GM18519 (cell line): Measurements from ENCODE around the gene TWIST2.

Experiments
- ATAC-seq: cut with Tn5 transposase; IDR thresholded peaks from one replicate; pipeline ENCODE4 v1.9.1; 2021; ENCODE audit warnings: mild to moderate bottlenecking, moderate library complexity; ENCODE audit not compliant: unreplicated experiment, low FRiP score

The TWIST2 gene

GRCh38 chr2:238855891-238856580, 8.2 kb downstream of the TWIST2 start:
- ATAC-seq = no peak

GRCh38 chr2:238856713-238857567, 9.1 kb downstream of the TWIST2 start:
- no peak for ATAC-seq

DNA sequence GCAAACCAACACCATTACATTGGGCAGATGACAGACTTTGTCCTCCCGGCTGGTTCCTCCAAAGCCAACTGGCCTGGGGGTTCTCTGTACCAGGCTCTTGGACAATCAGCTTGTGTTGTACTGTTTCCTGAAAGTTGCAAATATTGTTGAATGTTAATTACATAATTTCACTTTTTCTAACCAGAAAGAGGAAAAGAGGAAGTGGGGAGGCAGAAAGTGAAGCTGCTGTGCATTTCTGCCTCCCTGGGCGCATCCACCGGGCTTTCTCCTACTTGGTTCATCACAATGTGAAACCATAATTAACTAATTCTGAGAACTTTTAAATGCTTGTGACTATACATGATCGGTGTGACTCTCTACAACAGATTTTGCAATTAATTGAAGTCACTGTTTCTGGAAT, 10.1 kb downstream of the TWIST2 start:
- ATAC-seq = no peak

- no peak for ATAC-seq
These were observed 11.9 kb downstream of the TWIST2 start for GRCh38 chr2:238859636-238860347.

GRCh38 chr2:238861013-238861730, 13.3 kb downstream of the TWIST2 start:
- ATAC-seq = no peak

DNA sequence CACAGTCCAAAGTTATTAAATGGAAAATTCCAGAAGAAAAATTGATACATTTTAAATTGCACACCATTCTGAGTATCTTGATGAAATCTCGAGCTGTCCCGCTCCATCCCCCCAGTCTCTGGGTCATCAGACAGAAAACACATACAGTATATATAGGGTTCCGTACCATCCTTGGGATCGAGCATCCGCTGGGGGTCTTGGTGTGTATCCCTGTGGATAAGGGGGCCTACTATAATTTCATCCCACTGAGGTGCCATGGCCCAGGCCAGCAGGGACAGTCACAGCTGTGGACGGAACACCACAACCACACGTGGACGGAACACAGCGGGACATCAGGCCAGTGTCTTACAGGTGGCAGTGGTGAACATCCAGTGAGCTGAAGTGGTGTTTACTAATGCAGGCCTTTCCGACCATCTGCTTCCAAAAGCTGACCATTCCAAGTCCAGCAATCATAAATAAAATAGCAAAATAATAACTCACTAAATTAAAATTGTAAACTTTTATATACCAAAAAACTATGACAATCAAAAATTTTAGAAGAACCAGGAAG, 14.0 kb downstream of the TWIST2 start:
- ATAC-seq = no peak

DNA sequence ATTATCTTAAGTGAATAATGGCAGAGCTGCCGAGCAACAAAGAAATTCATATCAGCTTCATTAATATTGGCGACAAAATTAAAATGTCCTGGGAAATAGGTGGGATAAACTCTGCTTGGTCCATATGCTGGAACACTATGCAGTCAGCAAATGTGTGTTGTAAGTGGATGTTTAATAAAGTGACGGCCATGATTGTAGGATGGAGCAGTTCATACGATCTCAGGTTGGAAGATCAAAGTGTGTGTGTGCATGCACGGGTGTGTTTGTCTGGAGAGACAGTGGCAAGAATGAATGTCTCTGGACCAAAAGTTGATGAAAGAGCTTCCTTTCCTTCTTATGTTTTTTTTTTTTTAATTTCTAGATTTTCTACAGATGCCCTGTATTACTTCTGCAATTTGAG, 14.8 kb downstream of the TWIST2 start:
- ATAC-seq = no peak

- ATAC-seq = no peak
These were observed 15.3 kb downstream of the TWIST2 start for GRCh38 chr2:238863231-238863630.

DNA sequence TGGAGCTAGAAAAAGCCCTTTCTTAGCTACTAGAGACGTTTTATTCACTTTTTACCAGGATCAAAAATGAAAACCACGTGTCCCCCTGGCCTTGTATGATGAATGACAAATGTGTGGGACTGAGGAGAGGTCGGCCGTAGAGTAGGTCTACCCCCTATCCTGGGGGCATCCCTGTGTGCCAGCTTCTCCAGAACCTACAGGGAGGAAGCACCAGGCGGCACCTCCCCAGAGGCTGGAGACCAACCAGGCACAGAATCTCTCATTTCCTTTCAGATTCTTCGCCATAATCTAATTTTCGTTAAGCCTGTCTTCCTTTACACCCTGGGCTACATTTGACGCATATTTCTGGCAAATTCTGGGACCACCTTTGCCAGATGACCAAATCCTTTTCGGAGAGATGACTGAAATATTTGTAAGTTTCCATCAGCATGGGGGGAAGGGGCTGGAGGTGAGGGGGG, 15.9 kb downstream of the TWIST2 start:
- ATAC-seq = no peak

- no peak for ATAC-seq
These were observed 16.5 kb downstream of the TWIST2 start for GRCh38 chr2:238864207-238865014.

DNA sequence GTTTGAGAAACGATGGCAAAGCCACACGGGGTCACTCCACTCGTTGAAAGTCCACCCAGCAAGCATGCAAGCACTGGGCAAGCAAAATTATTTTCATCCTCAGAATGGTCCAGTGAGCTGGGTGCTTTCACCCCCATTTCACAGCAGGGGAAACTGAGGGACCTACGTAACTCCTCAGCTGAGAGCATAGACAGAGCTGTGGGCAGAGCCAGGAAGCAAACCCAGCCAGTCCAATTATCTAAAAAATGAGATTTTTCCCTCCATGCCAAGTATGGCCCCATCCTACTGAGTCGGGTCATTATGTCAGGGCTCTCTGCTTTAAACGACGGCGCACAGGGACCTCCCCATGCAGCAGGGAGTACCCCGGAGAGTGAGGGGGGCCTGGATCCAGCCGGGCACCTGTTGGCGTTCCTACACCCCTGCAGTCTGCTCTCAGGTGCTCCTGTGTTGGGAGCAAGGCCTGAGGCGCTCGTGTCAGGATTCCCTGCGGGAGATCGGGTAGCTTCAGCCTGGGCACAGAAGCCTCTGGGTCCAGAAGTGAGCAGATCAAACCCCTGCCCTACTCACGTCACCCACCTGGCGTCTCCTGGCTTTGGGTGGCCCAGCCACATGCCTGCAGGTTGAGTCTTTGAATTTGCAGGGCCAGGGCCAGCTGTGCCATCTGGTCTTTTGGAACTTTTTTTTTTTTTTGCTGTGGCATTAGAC, 17.3 kb downstream of the TWIST2 start:
- ATAC-seq = no peak

- no peak for ATAC-seq
These were observed 18.0 kb downstream of the TWIST2 start for GRCh38 chr2:238865744-238866355.

DNA sequence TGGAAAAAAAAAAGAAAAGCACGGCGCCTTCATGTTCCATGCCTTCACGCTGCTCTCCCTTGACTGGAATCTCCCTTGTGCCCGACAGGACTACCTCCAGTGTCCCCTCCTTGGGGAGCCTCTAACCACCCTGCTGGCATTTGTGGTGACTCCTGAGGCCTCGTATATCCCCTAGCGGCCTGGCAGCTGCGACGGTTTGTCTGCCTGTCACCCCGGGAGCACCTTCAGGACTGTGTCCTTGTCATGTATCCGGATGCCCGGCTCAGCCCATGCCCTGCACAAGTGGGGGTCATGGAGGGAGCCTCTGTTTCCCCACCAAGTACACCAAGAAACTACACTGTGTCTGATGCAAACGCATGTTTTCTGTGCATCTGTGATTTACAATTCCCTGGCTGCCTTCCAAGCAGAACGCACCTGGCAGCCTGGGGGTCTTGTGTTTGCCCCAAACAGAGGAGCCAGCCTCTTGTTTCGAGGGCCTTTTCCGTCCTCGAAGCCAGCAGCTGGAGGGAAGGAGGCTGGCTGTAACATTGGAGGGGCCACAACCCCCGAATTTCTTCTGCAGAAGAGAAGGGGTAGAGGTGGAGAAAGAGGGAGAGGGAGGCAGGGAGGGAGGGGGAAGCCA, 18.9 kb downstream of the TWIST2 start:
- no peak for ATAC-seq

DNA sequence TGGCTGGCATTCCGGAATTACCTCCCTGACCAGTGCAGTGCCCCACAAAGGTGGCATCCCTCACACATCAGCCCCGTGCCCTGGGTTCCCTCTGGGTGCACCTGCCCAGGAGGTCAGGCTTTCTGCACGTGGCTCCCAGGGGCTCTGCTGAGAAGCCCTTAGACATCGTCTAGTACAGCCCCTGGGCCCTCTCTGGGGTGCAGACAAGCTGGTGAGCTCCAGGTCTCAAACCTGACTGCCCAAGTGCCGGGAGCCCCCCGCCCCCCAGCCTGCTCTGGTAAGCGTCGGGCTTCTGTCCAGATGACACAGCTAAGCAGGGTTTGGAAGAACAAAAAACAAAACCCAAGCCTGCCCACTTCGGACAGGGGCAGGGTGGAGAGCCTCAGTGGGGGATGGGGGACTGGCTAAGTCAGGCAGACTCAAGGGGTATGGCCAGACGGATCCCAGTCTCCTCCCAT, 20.2 kb downstream of the TWIST2 start:
- ATAC-seq = no peak

- no peak for ATAC-seq
These were observed 20.9 kb downstream of the TWIST2 start for GRCh38 chr2:238868616-238869292.

DNA sequence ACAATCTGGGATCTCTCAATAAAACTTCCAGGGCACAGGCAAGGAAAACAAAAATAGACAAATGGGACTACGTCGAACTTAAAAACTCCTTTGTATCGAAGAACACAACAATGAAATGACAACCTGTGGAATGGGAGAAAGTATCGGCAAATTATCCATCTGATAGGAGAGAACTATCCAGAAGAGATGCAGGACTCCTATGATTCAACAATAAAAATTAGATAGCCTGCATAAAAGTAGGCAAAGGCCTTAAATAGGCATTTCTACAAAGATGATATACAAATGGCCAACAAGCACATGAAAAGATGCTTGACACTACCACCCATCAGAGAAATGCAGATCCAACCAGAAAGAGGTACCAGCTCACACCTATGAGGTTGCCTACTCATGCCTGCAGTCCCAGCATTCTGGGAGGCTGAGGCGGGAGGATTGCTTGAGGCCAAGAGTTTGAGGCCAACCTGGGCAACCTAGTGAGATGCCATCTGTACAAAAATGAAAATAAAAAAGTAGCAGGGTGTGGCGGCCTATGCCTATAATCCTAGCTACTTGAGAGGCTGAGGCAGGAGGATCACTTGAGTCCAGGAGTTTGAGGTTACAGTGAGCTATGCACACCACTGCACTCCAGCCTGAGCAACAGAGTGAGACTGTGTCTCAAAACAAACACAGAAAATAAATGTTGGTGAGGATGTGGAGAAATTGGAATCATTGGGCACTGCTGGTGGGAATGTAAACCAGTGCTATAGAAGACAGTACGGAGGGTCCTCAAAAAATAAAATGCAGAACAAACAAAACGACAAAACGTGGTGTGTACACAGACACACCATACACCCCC, 21.6 kb downstream of the TWIST2 start:
- ATAC-seq = no peak
